ENCODE results near the gene GNL1. TPM values are rescaled to one million over a fixed set of nuclear protein-coding genes. Genes with fewer than 3 reads are reported as not detected.
A peak's percentile ranks its signal among the peaks of the same experiment; 100 is the strongest.
"Not testable (repeated sequence)": the region's sequence is repeated elsewhere in the genome, so short reads cannot be mapped to it uniquely, and the experiment has no call there.

Gene GNL1
- total RNA-seq, 1 experiment from 2014 or later, result 57.4 TPM

DNA sequence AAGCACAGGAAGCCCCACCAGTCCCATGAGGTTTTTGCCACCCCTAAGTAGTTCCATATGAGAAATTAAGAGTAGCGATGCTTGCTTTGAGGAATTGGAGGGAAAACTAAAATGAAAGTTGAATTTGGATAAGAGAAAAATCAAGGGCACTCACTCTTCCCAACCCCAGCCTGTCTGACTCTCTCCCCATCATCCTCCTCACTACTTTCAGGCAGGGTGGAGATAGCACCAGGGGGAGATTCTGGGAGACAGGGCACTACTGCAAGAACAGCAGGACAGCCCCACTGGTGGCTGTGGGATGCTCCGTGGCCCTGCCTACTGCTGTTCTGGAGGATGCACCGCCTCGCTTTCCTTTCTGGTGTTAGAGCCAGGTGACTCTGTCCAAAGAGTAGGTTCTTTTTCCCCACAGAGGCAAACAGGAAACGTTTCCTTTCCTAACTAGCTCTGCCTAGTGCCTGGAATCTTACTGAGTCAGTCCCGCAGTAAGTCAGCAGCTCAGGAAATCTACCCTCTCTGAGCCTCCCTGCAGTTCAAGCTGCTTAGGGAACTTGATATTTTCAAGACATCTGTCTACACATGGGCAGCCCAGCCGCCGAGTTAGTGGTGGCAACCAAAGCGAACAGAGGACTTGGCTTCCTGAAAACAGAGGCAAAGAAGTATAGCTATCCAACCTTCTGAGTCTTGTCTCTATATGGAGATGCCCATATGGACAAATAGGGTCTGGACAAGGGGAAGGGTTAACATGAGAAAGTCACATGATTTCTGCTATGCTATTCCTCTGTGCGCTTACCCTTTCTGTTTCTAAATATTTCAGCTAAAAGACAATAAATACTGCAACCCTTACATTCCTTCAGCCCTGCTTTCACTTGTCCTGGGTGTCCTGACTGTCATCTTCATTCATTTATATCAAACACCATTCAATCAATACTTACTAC is 55.6 kb downstream of the GNL1 start:
- DNase-seq (ENCODE audit: low read depth), result peak; percentile 76

DNA sequence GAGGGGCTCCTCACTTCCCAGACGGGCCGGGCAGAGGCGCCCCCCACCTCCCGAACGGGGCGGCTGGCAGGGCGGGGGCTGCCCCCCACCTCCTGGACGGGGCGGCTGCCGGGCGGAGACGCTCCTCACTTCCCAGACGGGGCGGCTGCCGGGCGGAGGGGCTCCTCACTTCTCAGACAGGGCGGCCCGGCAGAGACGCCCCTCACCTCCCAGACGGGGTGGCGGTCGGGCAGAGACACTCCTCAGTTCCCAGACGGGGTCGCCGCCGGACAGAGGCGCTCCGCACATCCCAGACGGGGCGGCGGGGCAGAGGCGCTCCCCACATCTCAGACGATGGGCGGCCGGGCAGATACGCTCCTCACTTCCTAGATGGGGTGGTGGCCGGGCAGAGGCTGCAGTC is 57.6 kb downstream of the GNL1 start:
- not testable (repeated sequence) for DNase-seq (ENCODE audit: low read depth)

DNA sequence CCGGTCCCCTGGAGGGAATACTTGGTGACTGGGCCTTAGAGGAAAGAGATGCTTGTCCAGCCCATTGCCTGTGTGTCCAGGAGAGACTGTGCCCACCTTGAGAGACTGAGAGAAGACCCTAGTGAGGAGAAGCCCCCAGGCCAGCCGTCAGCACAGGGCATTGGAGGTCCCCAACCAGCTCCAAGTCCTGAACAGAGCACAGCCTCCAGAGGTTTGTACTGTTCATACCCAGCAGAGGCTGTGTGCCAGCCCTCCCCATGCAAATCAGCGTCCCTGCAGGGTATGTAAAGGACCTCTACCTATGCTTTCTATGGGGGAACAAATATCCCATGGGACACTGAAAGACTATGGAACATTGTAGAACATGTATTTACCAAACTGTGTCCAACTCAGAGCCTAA is 58.6 kb downstream of the GNL1 start:
- DNase-seq (ENCODE audit: low read depth), result no peak

DNA sequence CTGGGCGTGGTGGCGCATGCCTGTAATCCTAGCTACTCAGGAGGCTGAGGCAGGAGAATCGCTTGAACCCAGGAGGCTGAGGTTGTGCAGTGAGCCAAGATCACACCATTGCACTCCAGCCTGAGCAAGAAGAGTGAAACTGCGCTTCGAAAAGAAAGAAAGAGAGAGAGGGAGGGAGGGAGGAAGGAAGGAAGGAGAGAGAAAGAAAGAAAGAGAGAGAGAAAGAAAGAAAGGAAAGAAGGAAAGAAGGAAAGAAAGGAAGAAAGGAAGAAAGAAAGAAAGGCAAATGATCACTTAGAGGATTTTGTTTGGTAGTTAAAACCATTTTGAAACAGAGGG is 59.1 kb downstream of the GNL1 start:
- DNase-seq (ENCODE audit: low read depth), result not testable (repeated sequence)

DNA sequence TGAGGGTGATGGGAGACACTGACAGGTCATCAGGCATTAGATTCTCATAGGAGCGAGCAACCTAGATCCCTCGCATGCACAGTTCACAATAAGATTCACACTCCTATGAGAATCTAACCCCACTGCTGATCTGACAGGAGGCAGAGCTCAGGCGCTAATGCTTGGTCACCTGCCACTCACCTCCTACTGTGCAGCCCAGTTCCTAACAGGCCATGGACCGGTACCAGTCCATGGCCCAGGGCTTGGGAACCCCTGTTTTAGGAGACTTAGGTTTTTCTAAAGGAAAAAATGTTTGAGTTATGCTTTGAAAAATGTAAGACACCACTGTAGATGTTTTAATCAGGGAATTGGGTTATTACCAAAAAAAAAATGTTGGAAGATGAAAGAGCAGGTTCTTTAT is 60.3 kb downstream of the GNL1 start:
- no peak for DNase-seq (ENCODE audit: low read depth)

DNA sequence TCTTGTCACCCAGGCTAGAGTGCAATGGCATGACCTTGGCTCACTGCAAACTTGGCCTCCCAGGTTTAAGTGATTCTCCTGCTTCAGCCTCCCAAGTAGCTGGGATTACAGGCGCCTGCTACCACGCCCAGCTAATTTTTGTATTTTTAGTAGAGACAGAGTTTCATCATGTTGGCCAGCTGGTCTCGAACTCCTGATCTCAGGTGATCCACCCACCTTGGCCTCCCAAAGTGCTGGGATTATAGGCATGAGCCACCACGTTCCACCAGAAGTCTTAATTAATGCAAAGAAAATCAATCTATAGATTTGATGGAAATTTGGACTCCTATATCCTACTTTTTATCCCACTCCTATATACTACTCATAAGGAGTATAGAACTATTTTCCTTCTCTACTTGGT is 61.2 kb downstream of the GNL1 start:
- not testable (repeated sequence) for DNase-seq (ENCODE audit: low read depth)

DNA sequence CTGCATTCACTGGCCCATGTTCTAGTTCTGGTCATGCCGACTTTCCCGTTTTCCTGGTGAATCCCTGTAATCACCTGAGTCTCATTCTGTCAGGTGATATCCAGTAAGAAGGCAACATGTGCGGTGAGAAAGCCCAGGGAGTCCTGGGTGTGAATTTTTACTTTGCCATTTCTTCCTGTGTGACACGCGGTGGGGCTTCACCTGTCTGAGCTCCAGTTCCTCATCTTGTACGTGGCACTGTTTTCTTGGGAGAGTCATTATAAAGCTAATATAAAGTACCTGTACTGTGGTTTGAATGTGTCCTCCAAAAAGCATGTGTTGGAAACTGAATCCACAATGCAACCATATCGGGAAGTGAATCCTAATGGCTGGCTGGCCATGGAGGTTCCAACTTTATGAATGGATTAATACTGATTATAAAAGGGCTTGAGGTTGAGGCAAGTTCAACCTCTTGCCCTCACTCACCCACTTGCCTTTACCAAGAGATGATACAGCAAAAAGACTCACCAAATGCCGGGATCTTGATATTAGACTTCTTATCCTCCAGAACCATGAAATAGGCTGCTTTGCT is 61.9 kb downstream of the GNL1 start:
- no peak for DNase-seq (ENCODE audit: low read depth)

DNA sequence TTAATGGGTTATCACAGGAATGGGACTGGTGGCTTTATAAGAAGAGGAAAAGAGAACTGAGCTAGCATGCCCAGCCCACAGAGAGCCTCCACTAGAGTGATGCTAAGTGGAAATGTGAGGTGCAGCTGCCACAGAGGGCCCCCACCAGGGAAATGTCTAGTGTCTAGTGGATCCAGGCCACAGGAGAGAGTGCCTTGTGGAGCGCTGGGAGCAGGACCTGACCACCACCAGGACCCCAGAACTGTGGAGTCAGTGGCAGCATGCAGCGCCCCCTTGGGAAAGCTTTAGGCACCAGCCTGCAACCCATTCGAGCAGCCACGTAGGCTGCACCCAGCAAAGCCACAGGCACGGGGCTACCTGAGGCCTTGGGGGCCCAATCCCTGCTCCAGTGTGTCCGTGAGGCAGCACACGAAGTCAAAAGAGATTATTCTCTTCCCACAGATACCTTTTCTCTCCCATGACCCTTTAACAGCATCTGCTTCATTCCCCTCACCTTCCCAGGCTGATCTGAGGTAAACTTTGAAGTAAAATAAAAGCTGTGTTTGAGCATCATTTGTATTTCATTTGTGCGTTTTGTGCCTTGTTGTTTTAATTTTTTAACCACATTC is 62.5 kb downstream of the GNL1 start:
- no peak for DNase-seq (ENCODE audit: low read depth)

DNA sequence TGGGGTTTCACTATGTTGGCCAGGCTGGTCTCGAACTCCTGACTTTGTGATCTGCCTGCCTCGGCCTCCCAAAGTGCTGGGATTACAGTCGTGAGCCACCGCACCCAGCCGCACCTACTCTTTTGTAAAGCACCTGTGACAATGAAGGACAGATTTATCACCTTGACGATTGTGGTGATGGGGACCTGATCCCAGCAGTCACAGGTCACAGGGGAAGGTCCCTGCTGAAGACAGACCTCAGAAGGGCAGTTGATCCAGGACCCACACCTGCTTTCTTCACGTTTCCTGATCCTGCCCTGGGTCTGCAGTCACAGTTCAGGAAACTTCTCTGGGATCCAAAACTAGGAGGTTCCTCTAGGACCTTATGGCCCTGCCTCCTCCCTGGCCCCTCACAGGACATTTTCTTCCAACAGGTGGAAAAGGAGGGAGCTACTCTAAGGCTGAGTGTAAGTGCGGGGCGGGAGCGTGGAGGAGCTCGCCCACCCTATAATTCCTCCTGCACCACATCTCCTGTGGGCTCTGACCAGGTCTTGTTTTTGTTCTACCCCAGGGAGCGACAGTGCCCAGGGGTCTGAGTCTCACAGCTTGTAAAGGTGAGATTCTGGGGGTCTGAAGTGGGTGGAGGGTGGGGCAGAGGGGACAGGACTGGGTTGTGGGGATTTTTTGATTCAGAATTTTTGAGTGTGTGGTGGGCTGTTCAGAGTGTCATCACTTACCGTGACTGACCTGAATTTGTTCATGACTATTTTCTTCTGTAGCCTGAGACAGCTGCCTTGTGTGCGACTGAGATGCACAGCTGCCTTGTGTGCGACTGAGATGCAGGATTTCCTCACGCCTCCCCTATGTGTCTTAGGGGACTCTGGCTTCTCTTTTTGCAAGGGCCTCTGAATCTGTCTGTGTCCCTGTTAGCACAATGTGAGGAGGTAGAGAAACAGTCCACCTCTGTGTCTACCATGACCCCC is 64.0 kb downstream of the GNL1 start:
- no peak for DNase-seq (ENCODE audit: low read depth)

Other genes with a start within 250 kb of the GNL1 start
- 18.2 and 21.4 TPM in 2 replicates for gene TRIM39, start 229.6 kb downstream of the GNL1 start, total RNA-seq (2014; rRNA removed; shearing (Covaris generic))
- 160 and 170 TPM in 2 replicates for gene RPP21, start 211.3 kb downstream of the GNL1 start, total RNA-seq (2014; rRNA removed; shearing (Covaris generic))
- gene HLA-E, start 67.0 kb downstream of the GNL1 start, total RNA-seq (2014; rRNA removed; shearing (Covaris generic)), result 109 and 110 TPM in 2 replicates
- gene PRR3, start 806 bp upstream of the GNL1 start, total RNA-seq (2014; rRNA removed; shearing (Covaris generic)), result 13.4 and 18.3 TPM in 2 replicates
- 85.7 and 96.1 TPM in 2 replicates for gene ABCF1, start 15.0 kb upstream of the GNL1 start, total RNA-seq (2014; rRNA removed; shearing (Covaris generic))
- 29.5 and 30.1 TPM in 2 replicates for gene PPP1R10, start 60.8 kb upstream of the GNL1 start, total RNA-seq (2014; rRNA removed; shearing (Covaris generic))
- gene MRPS18B, start 61.4 kb upstream of the GNL1 start, total RNA-seq (2014; rRNA removed; shearing (Covaris generic)), result 93.5 and 102 TPM in 2 replicates
- gene ATAT1, start 70.4 kb upstream of the GNL1 start, total RNA-seq (2014; rRNA removed; shearing (Covaris generic)), result 1.7 and 2.5 TPM in 2 replicates
- 5.3 and 7.1 TPM in 2 replicates for gene C6orf136, start 90.6 kb upstream of the GNL1 start, total RNA-seq (2014; rRNA removed; shearing (Covaris generic))
- 59.9 and 87.0 TPM in 2 replicates for gene DHX16, start 116.5 kb upstream of the GNL1 start, total RNA-seq (2014; rRNA removed; shearing (Covaris generic))
- gene PPP1R18, start 130.2 kb upstream of the GNL1 start, total RNA-seq (2014; rRNA removed; shearing (Covaris generic)), result 71.6 and 77.5 TPM in 2 replicates
- 7.5 and 7.8 TPM in 2 replicates for gene NRM, start 134.5 kb upstream of the GNL1 start, total RNA-seq (2014; rRNA removed; shearing (Covaris generic))
- 12.6 and 21.9 TPM in 2 replicates for gene MDC1, start 160.8 kb upstream of the GNL1 start, total RNA-seq (2014; rRNA removed; shearing (Covaris generic))
- 1,353 and 1,355 TPM in 2 replicates for gene TUBB, start 163.9 kb upstream of the GNL1 start, total RNA-seq (2014; rRNA removed; shearing (Covaris generic))
- gene FLOT1, start 186.2 kb upstream of the GNL1 start, total RNA-seq (2014; rRNA removed; shearing (Covaris generic)), result 370 and 430 TPM in 2 replicates
- 344 and 350 TPM in 2 replicates for gene IER3, start 188.1 kb upstream of the GNL1 start, total RNA-seq (2014; rRNA removed; shearing (Covaris generic))